PC-3 (cell line): ENCODE data around the gene CHST11.

ENCODE experiments used
- CTCF ChIP-seq: fragments of 300-600 bp; sonication (generic); conservative IDR thresholded peaks from 2 replicates; pipeline ENCODE4 v1.5.1; 2017; ENCODE audit warnings: antibody characterized with exemption, low read depth, mild to moderate bottlenecking, low read length
- EZH2phosphoT487 ChIP-seq: fragments of 300-600 bp; sonication (generic); IDR thresholded peaks from 2 replicates; pipeline ENCODE4 v1.6.1; 2018; ENCODE audit warnings: mild to moderate bottlenecking, antibody characterized with exemption, low read length, borderline replicate concordance

- TF ChIP-seq CTCF (no peak), EZH2phosphoT487 (no peak)
Measured at GRCh38 chr12:104627231-104627989, 170.7 kb downstream of the CHST11 start.
